H1 (cell line): ENCODE data around the gene CRYBA4. TPM values are rescaled to one million over a fixed set of nuclear protein-coding genes. Genes with fewer than 3 reads are reported as not detected.

Experiments used
- BCL11A ChIP-seq, 2 experiments: IDR thresholded peaks; one replicate each; pipeline ENCODE4 v1.6.1; 2011; ENCODE audit warnings: low read depth in 2 of 2, low read length in 2 of 2, mild to moderate bottlenecking in 2 of 2
- SIN3A ChIP-seq, 2 experiments: IDR thresholded peaks in 1 of 2; conservative IDR thresholded peaks in 1 of 2; 2 replicates each; pipeline ENCODE4 v1.6.1; 2011 to 2012; ENCODE audit warnings: low read length in 2 of 2, improper control_type of control experiment in 1 of 2, low read depth in 1 of 2, mild to moderate bottlenecking in 1 of 2
- polyA plus RNA-seq, 7 experiments: library from polyadenylated mRNA; depleted of rRNA in 3 of 7; stranded (reverse) in 5 of 7; unstranded in 2 of 7; fragments of >200 nt in 5 of 7; fragments of 200-250 nt in 2 of 7; gene quantifications; 1 replicate in 5 of 7; 2 replicates in 1 of 7; 4 replicates in 1 of 7; pipeline versions ENCODE4 v1.2.1 to v1.2.3, GENCODE V29; 2011 to 2013; ENCODE audit warnings: missing spikeins in 2 of 7, mixed read lengths in 2 of 7
- total RNA-seq: library from RNA; stranded (reverse); fragmentation: NEBNext Ultra II Directional; extraction: Animal tissue kit (Norgen Biotek cat#: 25700); gene quantifications from 2 replicates; pipeline ENCODE4 v1.2.1, GENCODE V29; 2021

The CRYBA4 gene
- total and polyA plus RNA-seq, 2 of the 8 experiments (the other 6 are each of a cell fraction or from before 2014, with no cell fraction given): 0.67 to 3.1 TPM

DNA sequence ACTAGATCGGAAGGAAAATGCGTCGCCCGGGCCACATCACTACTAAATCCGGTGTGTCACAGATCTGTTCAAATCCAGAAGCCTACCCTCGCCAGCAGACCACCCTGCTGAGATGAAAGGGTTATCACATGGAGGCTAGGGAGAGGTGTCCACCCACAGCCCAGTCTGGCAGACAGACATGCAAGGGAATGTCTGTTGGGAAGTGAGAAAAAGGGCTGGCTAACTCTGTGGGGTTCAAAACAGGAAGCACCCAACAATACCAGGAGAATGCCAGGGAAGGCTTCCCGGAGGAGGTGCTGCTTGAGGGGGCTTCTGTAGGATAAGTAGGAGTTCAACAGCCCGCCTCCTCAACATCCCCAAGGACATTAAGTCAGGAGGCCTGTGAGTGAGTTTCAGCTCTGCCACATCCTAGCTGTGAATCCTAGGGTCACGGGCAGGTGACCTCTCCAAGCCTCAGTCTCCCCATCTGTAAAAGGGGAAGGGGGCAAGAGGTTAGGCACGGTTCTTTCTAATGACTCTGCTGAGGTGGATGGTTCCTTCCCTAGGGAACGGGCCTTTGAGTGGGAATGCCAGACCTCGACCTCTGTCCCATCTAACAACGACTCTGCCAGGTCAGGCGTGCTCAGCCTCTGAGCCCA lies 32.9 kb upstream of the CRYBA4 start (continued):
- no peak for TF ChIP-seq SIN3A (conservative IDR thresholded peaks at IDR 0.05 in 1 of 2, IDR thresholded peaks at IDR 0.05 in 1 of 2; ENCODE audit: low read depth in 1 of 2, low read length in 2 of 2)
- TF ChIP-seq BCL11A (IDR thresholded peaks at IDR 0.05; ENCODE audit: low read depth in 2 of 2, low read length in 2 of 2): no peak
